Bone marrow (tissue), 2 donors: ENCODE measurements around the gene AATK.

Experiments
- DNase-seq, 2 donors: peaks; one replicate each; lab custom pipeline; 2025; lab: John Stamatoyannopoulos, UW

Gene AATK

GRCh38 chr17:81195941-81196495, 30.0 kb upstream of the AATK start:
- no peak for DNase-seq

GRCh38 chr17:81194941-81195901, 29.2 kb upstream of the AATK start:
- DNase-seq = no peak

GRCh38 chr17:81194225-81194760, 28.3 kb upstream of the AATK start:
- no peak for DNase-seq

- no peak for DNase-seq
Observed at GRCh38 chr17:81193470-81194224, 27.6 kb upstream of the AATK start.

GRCh38 chr17:81193051-81193410, 27.0 kb upstream of the AATK start:
- no peak for DNase-seq

GRCh38 chr17:81192386-81193050, 26.5 kb upstream of the AATK start:
- no peak for DNase-seq

GRCh38 chr17:81191646-81192045, 25.6 kb upstream of the AATK start:
- DNase-seq = no peak

GRCh38 chr17:81191116-81191515, 25.1 kb upstream of the AATK start:
- DNase-seq = no peak

DNA sequence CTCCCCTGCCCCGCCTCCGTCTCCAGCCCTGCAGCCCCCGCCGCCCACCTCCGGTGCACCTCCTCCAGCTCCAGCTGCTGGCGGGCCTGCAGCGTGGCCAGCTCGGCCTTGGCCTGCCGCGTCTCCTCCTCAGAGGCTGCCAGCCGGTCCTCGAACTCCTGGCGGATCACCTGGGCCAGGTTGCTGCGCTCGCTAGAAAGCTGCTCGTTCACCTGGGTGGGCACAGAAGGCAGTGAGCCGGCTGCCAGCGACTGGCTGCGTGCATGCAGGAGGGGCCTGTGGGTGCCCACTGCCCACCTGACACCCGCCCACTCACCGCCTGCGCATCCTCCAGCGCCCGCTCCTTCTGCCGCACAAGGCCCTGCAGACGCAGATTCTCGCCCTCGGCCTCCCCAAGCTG, 24.6 kb upstream of the AATK start:
- no peak for DNase-seq

GRCh38 chr17:81189670-81190530, 23.9 kb upstream of the AATK start:
- DNase-seq = no peak

DNA sequence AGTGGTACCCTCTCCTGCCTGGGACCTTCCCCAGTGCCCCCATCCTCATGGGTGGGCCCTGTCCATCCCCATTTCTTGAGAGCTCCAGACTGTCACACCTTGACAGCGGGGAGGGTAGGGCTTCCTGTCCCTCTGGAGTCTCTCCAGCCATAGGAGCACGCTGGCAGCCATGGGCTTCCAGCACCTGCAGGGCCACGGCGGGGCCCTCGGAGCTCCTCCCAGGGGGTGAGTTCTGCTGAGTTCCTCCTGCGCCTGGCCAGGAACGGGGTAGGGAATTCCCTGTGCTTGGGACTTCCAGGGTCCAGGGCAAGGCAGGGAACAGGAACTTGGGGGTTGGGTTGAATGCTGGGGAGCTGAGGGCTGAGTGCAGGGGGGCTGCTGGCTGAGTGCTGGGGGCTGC, 23.0 kb upstream of the AATK start:
- DNase-seq = no peak

GRCh38 chr17:81188491-81188840, 22.4 kb upstream of the AATK start:
- no peak for DNase-seq

DNA sequence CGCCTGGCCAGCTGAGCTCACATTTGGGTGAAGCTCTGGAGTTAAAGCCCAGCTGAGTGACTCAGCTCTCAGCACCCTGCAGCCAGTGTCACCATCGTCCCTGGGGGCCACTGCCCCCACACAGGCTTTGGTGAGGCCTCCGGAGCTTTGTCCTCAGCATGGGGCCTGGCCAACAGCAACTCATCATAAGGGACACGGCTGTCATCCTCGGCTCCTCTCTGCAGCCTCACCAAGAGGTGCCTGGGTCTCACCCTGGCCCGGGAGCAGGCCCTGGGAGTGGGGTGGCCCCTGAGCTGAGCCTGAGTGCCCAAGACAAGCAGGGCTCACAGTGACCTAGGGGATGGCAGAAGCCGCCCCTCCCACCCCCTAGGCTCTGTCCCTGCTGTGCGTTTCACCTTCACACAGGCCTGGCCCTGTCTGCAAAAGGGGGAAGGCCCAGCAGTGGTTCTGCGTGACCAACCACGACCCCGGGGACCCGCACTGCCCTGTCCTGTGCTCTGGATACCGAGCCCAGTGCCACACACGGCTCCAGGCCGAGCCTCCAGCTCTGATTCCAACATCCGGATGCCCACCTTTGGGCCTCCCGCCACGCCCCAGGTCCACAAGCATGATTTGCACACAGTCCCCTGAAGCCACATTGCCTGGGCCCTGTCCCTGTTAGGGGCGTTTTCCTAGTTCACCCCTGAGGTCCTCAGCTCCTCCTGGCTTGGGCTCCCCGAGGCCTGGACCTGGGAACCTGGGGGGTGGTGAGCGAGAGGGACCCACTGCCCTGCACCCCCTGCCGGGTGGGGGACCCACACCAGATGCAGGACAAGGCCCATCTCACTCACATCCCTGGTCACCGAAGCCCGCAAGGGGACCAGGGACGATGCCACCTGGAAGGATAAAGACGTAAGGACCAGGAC, 21.8 kb upstream of the AATK start:
- no peak for DNase-seq

GRCh38 chr17:81187120-81187519, 21.1 kb upstream of the AATK start:
- DNase-seq = no peak

DNA sequence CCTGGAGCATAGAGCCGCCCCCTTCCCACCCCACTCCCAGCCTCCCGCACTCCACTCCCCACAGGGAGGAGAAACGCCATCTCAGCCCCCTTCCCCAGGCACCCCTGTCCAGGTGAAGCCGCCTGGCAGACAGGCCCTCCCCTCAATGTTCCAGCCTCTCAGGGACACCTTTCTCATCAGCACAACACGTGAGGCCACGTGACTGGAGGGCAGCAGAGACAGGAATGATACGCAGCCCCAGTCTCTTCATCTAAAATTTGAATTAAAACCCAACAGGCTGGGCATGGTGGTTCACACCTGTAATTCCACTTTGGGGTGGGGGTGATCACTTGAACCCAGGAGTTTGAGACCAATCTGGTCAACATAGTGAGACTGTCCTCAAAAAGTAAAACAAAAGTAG, 20.2 kb upstream of the AATK start:
- no peak for DNase-seq

- DNase-seq = no peak
Observed at GRCh38 chr17:81184555-81184954, 18.5 kb upstream of the AATK start.

GRCh38 chr17:81183807-81184206, 17.8 kb upstream of the AATK start:
- no peak for DNase-seq

GRCh38 chr17:81183316-81183715, 17.3 kb upstream of the AATK start:
- DNase-seq = no peak

- DNase-seq = no peak
Observed at GRCh38 chr17:81182596-81182995, 16.6 kb upstream of the AATK start.

DNA sequence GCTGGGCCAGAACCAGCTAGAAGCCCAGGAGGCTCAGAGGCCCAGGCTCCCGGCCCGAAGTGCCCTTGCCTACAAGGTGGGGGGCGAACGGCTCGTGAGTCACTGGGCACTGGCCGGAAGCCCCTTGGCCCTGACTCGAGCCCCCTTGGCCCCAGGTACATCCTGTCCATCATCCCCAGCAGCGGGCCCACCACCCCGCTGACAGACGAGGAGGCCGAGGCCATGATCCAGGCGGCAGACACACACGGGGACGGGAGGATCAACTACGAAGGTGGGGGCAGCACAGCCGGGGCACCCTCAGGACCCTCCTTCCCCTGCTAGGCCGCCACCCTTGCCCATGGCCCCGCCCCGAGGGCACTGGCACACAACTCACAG, 15.8 kb upstream of the AATK start:
- no peak for DNase-seq
